Measurements from ENCODE around the gene EDN1.

DNA sequence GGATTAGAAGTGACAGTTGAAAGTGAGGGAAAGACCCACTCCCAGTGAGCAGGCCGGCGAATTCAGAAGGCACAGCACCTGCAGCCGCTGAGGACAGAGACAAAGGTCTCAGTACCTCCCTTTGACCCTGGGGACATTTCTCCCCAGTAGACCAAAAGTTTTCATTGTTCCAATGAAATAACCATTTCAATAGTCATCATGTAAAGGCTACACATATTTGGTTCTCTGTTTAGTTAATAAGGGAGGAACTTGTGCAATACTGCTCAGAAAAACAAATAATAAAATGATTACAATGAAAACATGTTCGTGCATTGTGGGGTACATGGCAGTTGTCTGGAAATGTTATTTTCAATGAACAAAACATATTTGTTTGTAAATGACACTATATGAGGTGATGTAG lies 52.5 kb downstream of the EDN1 start:
- TF ChIP-seq CEBPB (tag; IDR thresholded peaks at IDR 0.05) (no peak), SP1 (CRISPR knock-in tag; IDR thresholded peaks at IDR 0.05) (no peak), RAD21 (CRISPR knock-in tag; conservative IDR thresholded peaks at IDR 0.05 in 1 of 2, IDR thresholded peaks at IDR 0.05 in 1 of 2) (no peak), ZNF347 (CRISPR knock-in tag; IDR thresholded peaks at IDR 0.05; ENCODE audit: low read depth) (no peak), POLR2AphosphoS5 (IDR thresholded peaks at IDR 0.05; ENCODE audit: control insufficient read depth, insufficient read depth, low read depth, low read length) (no peak), FOS (IDR thresholded peaks at IDR 0.05; ENCODE audit: extremely low read depth, insufficient read length) (no peak), RBBP5 (IDR thresholded peaks at IDR 0.05; ENCODE audit: borderline replicate concordance, insufficient read depth, low read length, poor library complexity, severe bottlenecking) (no peak), ZNF76 (CRISPR knock-in tag; IDR thresholded peaks at IDR 0.05; ENCODE audit: borderline replicate concordance) (no peak)
- TF ChIP-seq, protein P1, sequence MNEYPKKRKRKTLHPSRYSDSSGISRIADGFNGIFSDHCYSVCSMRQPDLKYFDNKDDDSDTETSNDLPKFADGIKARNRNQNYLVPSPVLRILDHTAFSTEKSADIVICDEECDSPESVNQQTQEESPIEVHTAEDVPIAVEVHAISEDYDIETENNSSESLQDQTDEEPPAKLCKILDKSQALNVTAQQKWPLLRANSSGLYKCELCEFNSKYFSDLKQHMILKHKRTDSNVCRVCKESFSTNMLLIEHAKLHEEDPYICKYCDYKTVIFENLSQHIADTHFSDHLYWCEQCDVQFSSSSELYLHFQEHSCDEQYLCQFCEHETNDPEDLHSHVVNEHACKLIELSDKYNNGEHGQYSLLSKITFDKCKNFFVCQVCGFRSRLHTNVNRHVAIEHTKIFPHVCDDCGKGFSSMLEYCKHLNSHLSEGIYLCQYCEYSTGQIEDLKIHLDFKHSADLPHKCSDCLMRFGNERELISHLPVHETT (CRISPR knock-in tag; conservative IDR thresholded peaks at IDR 0.05 in 1 of 2, IDR thresholded peaks at IDR 0.05 in 1 of 2) = no peak
- TF ChIP-seq, protein P2, sequence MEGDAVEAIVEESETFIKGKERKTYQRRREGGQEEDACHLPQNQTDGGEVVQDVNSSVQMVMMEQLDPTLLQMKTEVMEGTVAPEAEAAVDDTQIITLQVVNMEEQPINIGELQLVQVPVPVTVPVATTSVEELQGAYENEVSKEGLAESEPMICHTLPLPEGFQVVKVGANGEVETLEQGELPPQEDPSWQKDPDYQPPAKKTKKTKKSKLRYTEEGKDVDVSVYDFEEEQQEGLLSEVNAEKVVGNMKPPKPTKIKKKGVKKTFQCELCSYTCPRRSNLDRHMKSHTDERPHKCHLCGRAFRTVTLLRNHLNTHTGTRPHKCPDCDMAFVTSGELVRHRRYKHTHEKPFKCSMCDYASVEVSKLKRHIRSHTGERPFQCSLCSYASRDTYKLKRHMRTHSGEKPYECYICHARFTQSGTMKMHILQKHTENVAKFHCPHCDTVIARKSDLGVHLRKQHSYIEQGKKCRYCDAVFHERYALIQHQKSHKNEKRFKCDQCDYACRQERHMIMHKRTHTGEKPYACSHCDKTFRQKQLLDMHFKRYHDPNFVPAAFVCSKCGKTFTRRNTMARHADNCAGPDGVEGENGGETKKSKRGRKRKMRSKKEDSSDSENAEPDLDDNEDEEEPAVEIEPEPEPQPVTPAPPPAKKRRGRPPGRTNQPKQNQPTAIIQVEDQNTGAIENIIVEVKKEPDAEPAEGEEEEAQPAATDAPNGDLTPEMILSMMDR (IDR thresholded peaks at IDR 0.05 in 2 of 3, conservative IDR thresholded peaks at IDR 0.05 in 1 of 3; ENCODE audit: insufficient read depth in 2 of 3, low read depth in 1 of 3, low read length in 3 of 3) = no peak
